ENCODE results near the gene IGHMBP2. TPM values are rescaled to one million over a fixed set of nuclear protein-coding genes. Genes with fewer than 3 reads are reported as not detected.

The IGHMBP2 gene
- total and polyA plus RNA-seq, 9 of the 15 experiments (the other 6 are each of a cell fraction or from before 2014, with no cell fraction given) = 1.6 to 24.8 (median 14.5) TPM

DNA sequence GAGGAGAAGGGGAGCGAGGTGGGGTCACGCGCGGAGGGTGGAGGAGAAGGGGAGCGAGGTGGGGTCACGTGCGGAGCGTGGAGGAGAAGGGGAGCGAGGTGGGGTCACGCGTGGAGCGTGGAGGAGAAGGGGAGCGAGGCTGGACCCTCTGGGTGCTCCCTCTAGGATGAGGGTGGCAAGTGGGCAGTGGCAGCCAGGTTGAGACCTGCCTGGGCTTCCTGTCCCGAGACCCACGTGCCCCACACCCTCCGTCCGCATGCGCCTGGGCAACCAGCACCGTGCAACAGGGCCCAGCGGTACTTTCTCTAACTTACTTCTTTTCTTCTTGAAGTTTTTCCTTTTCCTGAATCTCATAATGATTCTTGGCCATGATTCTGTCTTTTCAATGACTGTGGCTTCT is 11.1 kb upstream of the IGHMBP2 start (continued):
- TF ChIP-seq, protein P1, sequence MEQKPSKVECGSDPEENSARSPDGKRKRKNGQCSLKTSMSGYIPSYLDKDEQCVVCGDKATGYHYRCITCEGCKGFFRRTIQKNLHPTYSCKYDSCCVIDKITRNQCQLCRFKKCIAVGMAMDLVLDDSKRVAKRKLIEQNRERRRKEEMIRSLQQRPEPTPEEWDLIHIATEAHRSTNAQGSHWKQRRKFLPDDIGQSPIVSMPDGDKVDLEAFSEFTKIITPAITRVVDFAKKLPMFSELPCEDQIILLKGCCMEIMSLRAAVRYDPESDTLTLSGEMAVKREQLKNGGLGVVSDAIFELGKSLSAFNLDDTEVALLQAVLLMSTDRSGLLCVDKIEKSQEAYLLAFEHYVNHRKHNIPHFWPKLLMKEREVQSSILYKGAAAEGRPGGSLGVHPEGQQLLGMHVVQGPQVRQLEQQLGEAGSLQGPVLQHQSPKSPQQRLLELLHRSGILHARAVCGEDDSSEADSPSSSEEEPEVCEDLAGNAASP (IDR thresholded peaks at IDR 0.05) = no peak
- TF ChIP-seq SMARCE1 (IDR thresholded peaks at IDR 0.05) (no peak), CBFA2T2 (conservative IDR thresholded peaks at IDR 0.05) (no peak), RBM17 (IDR thresholded peaks at IDR 0.05; ENCODE audit: borderline replicate concordance, low read depth, low read length) (no peak), RBFOX2 (IDR thresholded peaks at IDR 0.05; ENCODE audit: low read depth, low read length) (peak; percentile 34; the same call in 1 of the 2 replicates), MEIS2 (IDR thresholded peaks at IDR 0.05; ENCODE audit: partially characterized antibody) (no peak), NR2C2 (CRISPR knock-in tag; IDR thresholded peaks at IDR 0.05) (no peak), NR2C2 (tag; IDR thresholded peaks at IDR 0.05) (no peak), SMAD4 (CRISPR knock-in tag; conservative IDR thresholded peaks at IDR 0.05) (no peak), POLR2G (IDR thresholded peaks at IDR 0.05; ENCODE audit: low read depth, low read length) (peak; percentile 31; the same call in 1 of the 2 replicates)

DNA sequence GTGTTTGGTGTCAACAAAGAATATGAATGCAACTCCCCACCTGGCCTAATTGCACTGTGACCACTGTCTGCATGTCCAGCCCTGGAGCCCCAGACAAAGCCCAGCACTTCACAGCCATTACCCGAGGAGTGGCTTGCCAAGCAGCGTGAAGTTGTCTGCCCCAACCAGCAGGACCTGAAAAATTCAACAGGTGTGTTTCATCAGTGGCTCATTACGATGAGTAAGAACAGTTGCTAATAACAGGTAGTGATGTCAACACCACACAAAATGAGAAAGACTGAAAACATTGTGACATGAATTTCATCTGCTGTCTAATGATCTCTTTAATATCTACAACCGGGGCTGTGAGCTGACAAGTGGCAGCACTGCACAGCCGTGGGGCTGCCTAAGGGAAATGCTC is 10.4 kb upstream of the IGHMBP2 start:
- WGBS (ENCODE audit: insufficient coverage, low coverage, missing lambda C conversion rate) = 90% methylated on average over 5 of the region's 5 CpGs
- BruUV-seq (replicated peaks) = no TSS peak
- no peak for DNase-seq (ENCODE audit: extremely low read depth in 1 of 4, low spot score in 3 of 4)
- Histone ChIP-seq H3K4me1 (replicated peaks in 1 of 2; ENCODE audit: control insufficient read depth in 2 of 2, insufficient read depth in 2 of 2, low read length in 2 of 2) (peaks cover 0 to 14% of the 10 kb centered on the region in 2 experiments; a peak in 2 of 5 replicates), H3K9me1 (ENCODE audit: control insufficient read depth, insufficient read depth, low read length) (no peaks in the 10 kb centered on the region), H4K20me1 (replicated peaks; ENCODE audit: control insufficient read depth, insufficient read depth, low read length) (no peaks in the 10 kb centered on the region), H3K27ac (ENCODE audit: extremely low read depth, low read depth, low read length) (no peak overlapping the region), H3K9ac (ENCODE audit: insufficient read depth in 1 of 2, low read depth in 2 of 2, low read length in 2 of 2) (no peak overlapping the region), H3K4me3 (no peak overlapping the region), H3K9me3 (replicated peaks; ENCODE audit: control insufficient read depth, insufficient read depth, low read depth, low read length) (no peaks in the 10 kb centered on the region), H3K36me3 (ENCODE audit: control insufficient read depth, insufficient read depth, low read length) (peaks cover 85% of the 10 kb centered on the region; the same call in 2 of the 3 replicates), H2AFZ (ENCODE audit: low read depth, low read length) (no peak overlapping the region), H3K4me2 (ENCODE audit: insufficient read depth, low read length) (no peak overlapping the region), H3K27me3 (ENCODE audit: control insufficient read depth in 2 of 2, insufficient read depth in 2 of 2, low read length in 2 of 2) (no peaks in the 10 kb centered on the region), H3K79me2 (ENCODE audit: control insufficient read depth, insufficient read depth, low read length) (no peaks in the 10 kb centered on the region)
- FAIRE-seq = no peak
- ChIA-PET CTCF (ENCODE audit: low intra/inter-chr PET ratio) (no interaction called here), POLR2A (no interaction called here)
- in situ Hi-C loops (cut with MboI) = no loop called here
- intact Hi-C loops (cut with micrococcal nuclease) = no loop called here
- no peak for ATAC-seq
- TF ChIP-seq MCM7 (IDR thresholded peaks at IDR 0.05) = no peak
- TF ChIP-seq SAP30 (IDR thresholded peaks at IDR 0.05; ENCODE audit: borderline replicate concordance, insufficient read depth, low read depth, low read length, poor library complexity, severe bottlenecking) = no peak
- no peak for TF ChIP-seq ZNF778 (CRISPR knock-in tag; IDR thresholded peaks at IDR 0.05)
- TF ChIP-seq, protein P2, sequence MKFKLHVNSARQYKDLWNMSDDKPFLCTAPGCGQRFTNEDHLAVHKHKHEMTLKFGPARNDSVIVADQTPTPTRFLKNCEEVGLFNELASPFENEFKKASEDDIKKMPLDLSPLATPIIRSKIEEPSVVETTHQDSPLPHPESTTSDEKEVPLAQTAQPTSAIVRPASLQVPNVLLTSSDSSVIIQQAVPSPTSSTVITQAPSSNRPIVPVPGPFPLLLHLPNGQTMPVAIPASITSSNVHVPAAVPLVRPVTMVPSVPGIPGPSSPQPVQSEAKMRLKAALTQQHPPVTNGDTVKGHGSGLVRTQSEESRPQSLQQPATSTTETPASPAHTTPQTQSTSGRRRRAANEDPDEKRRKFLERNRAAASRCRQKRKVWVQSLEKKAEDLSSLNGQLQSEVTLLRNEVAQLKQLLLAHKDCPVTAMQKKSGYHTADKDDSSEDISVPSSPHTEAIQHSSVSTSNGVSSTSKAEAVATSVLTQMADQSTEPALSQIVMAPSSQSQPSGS (CRISPR knock-in tag; IDR thresholded peaks at IDR 0.05) = no peak
- TF ChIP-seq ADNP (tag; IDR thresholded peaks at IDR 0.05) = no peak
- no peak for TF ChIP-seq ELF4 (CRISPR knock-in tag; IDR thresholded peaks at IDR 0.05)
- TF ChIP-seq, protein P3, sequence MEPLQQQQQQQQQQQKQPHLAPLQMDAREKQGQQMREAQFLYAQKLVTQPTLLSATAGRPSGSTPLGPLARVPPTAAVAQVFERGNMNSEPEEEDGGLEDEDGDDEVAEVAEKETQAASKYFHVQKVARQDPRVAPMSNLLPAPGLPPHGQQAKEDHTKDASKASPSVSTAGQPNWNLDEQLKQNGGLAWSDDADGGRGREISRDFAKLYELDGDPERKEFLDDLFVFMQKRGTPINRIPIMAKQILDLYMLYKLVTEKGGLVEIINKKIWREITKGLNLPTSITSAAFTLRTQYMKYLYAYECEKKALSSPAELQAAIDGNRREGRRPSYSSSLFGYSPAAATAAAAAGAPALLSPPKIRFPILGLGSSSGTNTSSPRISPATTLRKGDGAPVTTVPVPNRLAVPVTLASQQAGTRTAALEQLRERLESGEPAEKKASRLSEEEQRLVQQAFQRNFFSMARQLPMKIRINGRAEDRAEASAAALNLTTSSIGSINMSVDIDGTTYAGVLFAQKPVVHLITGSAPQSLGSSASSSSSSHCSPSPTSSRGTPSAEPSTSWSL (CRISPR knock-in tag; IDR thresholded peaks at IDR 0.05; ENCODE audit: borderline replicate concordance) = no peak
- TF ChIP-seq ARID2 (IDR thresholded peaks at IDR 0.05) = no peak
- no peak for TF ChIP-seq SMAD1 (IDR thresholded peaks at IDR 0.05; ENCODE audit: low read depth, low read length, partially characterized antibody)
- no peak for TF ChIP-seq RCOR1 (IDR thresholded peaks at IDR 0.05; ENCODE audit: borderline replicate concordance in 1 of 2, low read depth in 2 of 2, low read length in 2 of 2)
